GM10847 (cell line): ENCODE measurements around the gene LRGUK.

Experiments used
- POLR2A ChIP-seq: IDR thresholded peaks from 2 replicates; pipeline ENCODE4 v1.6.1; 2011; ENCODE audit not compliant: insufficient read length; ENCODE audit errors: extremely low read depth

The LRGUK gene

DNA sequence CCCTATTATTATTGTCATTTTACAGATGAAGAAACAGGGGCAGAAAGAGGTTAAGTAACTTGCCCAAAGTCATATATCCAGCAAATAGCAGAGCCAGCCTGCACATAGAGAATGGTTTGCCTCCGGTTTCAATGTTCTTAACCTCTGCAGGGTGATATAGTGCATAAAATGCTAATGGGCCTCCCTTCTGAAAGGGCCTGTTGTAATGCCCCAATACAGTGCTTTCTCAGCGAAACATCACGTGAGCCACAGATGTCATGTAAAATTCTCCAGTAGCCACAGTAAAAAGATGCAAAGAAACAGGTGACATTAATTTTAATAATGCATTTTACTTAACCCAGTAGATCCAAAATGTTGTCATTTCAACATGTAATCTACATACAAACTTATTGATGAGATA, 38.1 kb downstream of the LRGUK start:
- TF ChIP-seq POLR2A, result no peak

GRCh38 chr7:134167250-134167649, 40.1 kb downstream of the LRGUK start:
- no peak for TF ChIP-seq POLR2A

- no peak for TF ChIP-seq POLR2A
These were observed 40.7 kb downstream of the LRGUK start for GRCh38 chr7:134167841-134168240.

GRCh38 chr7:134174795-134175261, 47.7 kb downstream of the LRGUK start:
- no peak for TF ChIP-seq POLR2A

DNA sequence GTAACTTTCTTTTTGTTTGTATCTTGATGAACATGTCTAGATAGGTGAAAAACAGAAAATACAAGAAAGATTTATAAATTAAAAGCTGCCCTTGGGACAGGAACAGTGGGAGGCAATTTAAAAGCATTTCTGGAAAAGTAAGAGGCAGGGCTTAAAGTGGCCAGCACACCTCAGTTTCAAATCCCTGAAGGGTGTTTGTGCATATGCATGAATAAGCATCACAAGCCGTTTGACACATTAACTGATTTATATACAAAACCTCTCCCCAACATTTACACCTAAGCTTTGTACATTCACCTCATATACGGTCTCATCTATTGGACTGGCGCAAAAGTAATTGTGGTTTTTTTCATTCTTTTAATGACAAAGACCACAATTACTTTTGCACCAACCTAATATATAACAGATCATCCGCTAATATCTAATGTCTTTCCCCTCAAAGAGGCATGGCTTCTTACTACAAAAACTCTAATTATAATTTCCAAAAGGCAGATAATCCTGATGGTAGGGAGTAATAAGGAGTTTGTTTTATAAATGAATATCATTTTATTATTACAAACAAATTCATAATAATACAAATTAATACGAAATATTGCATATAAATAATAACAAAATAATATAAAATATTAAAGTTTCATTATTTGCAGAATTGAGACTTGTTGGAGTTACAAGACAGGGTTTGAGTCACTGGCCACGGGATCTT, 48.3 kb downstream of the LRGUK start:
- no peak for TF ChIP-seq POLR2A

DNA sequence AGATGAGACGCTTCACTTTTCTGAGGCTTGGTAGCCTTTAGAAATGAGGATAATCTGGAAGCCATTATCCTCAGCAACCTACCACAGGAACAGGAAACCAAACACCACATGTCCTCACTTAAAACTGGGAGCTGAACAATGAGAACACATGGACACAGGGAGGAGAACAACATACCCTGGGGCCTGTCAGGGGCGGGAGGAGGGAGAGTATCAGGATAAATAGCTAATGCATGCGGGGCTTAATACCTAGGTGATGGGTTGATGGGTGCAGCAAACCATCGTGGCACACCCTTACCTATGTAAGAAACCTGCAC, 48.9 kb downstream of the LRGUK start:
- no peak for TF ChIP-seq POLR2A

DNA sequence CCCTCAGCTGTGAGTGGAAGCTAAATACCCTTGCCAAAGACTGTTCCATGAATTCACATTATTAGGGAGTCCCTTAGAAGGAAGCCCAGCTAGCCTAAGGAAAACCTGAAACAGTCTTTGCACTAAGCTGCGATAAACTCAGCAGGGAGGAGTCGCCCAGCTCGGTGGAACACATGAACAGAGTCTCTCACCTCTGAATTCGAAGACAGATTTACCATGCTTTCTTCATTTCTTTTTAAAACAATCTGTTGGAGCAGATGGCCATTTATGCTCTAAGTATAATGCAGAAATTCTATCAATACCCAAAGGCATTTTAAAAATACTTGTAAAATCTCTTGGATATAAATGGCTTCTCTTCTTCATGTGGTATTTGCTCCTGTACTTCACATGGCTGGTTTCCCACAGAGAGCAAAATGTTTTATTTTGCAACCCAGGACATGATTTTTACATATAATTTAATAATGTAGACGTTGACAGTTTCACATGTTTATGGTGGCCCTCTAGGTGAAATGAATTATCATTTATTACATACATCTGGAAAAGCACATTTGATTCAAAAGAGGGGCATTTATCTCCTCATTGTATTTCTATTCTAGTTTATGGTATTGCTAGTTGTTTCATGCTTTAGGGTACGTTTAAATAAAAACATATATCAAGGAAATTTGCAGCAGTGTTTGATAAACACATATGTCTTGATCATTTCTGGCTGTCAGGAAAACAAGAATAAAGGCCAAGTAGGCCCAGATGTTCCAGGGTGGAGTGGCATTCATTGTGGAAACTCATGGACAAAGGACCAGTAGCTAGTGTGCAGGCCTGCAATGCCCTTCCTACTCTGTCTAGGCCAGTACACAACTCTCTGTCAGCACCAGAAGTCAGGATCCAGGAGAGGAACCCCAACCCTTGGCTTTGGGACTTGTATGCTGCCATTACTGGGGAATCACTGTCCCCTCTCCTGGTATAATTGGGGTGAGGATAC, 52.2 kb downstream of the LRGUK start:
- TF ChIP-seq POLR2A, result no peak

- TF ChIP-seq POLR2A, result no peak
These were observed 53.2 kb downstream of the LRGUK start for GRCh38 chr7:134180376-134180775.

GRCh38 chr7:134182078-134182477, 54.9 kb downstream of the LRGUK start:
- TF ChIP-seq POLR2A, result no peak

DNA sequence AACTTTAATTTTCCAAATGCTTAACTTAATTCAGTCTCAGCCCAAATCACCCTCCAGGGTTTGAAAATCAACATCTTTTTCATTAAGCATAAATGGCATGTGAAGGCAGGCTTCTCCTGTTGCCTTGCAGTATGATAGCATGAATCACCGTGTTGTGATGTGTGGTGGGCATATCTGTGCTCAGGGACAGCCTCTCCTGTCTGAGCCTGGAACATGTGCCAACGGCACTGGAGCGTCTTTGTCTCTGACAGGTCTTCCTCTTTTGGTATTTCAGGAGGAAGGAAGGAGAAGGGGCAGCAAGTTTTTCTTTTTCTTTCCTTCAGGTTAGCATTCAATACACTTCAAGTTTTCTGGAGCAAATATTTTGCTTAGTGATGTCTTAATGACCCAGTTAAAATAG, 57.6 kb downstream of the LRGUK start:
- no peak for TF ChIP-seq POLR2A

DNA sequence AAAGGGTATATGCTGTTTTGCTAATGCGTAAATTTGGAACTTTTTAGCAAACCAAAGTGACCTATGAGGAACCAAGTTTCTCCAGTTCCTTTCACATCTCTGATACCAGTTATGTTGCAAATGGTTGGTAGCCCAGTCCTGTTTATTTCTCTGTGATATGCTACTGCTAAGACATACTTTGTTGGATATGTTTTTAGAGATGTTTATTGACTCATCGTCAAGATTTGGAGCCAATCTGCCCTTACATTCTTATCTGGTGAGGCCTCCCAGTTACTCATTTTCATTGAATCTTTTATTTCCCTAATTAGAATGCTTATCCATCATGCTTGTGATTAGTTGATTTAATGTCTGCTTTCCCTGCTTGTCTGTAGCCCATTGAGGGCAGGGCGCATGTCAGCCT, 58.9 kb downstream of the LRGUK start:
- no peak for TF ChIP-seq POLR2A

DNA sequence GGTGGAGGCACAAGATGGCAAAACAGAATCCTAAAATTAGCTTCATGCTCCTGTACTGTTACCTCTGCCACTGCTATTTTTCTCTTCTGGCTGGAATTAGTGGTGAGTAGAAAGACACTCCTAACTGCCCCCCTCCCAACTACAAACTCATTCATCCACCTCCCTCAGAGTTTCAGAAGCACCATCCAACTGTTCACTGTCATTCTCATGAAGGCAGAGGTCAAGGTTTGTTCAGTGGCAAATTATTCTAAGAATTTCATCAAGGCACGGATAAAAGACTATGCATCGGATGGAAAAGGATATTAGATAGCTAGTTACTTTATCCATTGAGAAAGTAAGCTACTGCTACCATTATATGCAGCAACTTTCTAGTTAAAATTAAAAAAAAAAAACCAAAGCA, 59.7 kb downstream of the LRGUK start:
- TF ChIP-seq POLR2A, result no peak

- no peak for TF ChIP-seq POLR2A
These were observed 60.8 kb downstream of the LRGUK start for GRCh38 chr7:134187893-134188292.

DNA sequence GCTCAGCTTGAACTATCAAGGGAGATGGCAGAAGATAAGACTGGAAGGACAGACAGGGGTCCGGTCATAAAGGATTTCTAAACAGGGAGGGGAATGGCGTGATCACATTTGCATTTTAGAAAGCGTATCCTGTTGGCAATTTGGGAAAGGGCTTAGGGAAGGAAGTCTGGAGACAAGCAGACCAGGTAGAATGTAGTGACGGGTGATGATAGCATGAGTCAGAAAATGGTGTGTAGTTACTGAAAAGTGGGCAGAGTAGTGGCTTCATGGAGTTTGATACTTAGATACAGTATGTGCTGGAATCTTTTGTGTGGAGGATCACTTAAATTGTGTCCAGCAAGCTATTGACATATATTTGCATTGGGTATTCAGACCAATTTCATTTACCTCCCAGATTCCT, 61.2 kb downstream of the LRGUK start:
- no peak for TF ChIP-seq POLR2A

GRCh38 chr7:134189559-134189958, 62.4 kb downstream of the LRGUK start:
- no peak for TF ChIP-seq POLR2A

DNA sequence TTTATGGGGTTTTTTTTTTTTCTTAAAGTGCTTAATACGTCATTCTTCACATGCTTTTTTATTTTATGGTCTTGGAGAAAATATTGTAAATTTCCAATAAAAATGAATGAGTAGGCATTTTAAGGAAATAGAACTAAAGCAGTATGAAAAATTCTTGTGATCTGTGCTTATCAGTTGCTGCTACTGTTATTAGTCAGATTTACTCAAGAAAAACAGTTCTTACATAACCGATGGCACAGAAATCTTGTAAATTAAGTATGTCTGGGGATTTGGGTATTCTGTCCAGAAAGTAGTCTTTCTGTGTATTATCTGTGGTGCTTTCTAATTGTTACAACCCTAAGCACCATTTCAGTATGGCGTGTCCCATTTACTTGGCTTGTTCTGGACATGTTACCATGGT, 64.7 kb downstream of the LRGUK start:
- no peak for TF ChIP-seq POLR2A

DNA sequence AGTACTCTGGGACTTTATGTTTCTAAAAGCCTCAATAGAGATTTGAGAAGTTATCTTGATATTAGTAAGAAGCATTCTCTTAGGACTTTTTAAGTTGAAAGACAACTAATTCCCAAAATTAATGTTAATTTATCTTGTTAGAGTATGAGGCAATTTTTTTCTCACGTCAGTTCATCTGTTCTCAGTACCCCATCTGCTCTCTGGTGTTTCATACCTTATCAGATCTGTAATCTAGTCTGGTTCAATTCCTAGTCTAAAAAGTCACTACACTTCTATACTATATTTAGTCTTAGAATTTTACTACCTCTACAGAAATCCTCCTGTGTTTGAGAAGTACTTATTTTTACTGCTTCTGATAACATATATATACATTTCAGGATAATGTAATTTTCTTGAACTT, 66.1 kb downstream of the LRGUK start:
- TF ChIP-seq POLR2A, result no peak

- no peak for TF ChIP-seq POLR2A
These were observed 68.1 kb downstream of the LRGUK start for GRCh38 chr7:134195252-134195651.
